A673 (cell line): ENCODE data around the gene CAPZB.

ENCODE experiments used
- CTCF ChIP-seq: fragments of 300-800, 200-600 bp; sonication (generic); conservative IDR thresholded peaks from 2 replicates; pipeline ENCODE4 v1.5.1; 2017; ENCODE audit warnings: low read depth, mild to moderate bottlenecking, antibody characterized with exemption, low read length, moderate library complexity, mixed read lengths
- EZH2 ChIP-seq: fragments of 200-600 bp; sonication (generic); IDR thresholded peaks from 2 replicates; pipeline ENCODE4 v1.6.1; 2017; ENCODE audit warnings: borderline replicate concordance, low read depth, mild to moderate bottlenecking, mixed read lengths, antibody characterized with exemption, low read length; ENCODE audit not compliant: poor library complexity, severe bottlenecking

GRCh38 chr1:19424651-19425570 lies 60.4 kb downstream of the CAPZB start:
- TF ChIP-seq EZH2 (no peak), CTCF (no peak)
